GM10266 (cell line): ENCODE measurements around the gene ZNF467.

ENCODE experiments used
- DNase-seq: peaks from one replicate; pipeline ENCODE4 v3.0.0; 2012; ENCODE audit errors: extremely low spot score
- CTCF ChIP-seq: IDR thresholded peaks from 2 replicates; pipeline ENCODE4 v1.5.1; 2012; ENCODE audit warnings: mild to moderate bottlenecking, low read depth; ENCODE audit not compliant: control insufficient read depth, insufficient read depth; ENCODE audit errors: missing control alignments

ZNF467 gene

GRCh38 chr7:149727899-149728476, 45.4 kb downstream of the ZNF467 start:
- TF ChIP-seq CTCF = no peak
- no peak for DNase-seq

- no peak for TF ChIP-seq CTCF
Observed at GRCh38 chr7:149727053-149727898, 46.1 kb downstream of the ZNF467 start.

GRCh38 chr7:149725916-149726315, 47.5 kb downstream of the ZNF467 start:
- TF ChIP-seq CTCF = no peak
- DNase-seq = no peak

More at GRCh38 chr7:149727053-149727898, 46.1 kb downstream of the ZNF467 start:
- DNase-seq = no peak

GRCh38 chr7:149725426-149725821, 48.0 kb downstream of the ZNF467 start:
- DNase-seq = no peak
- TF ChIP-seq CTCF = no peak

GRCh38 chr7:149724661-149725425, 48.5 kb downstream of the ZNF467 start:
- no peak for DNase-seq
- no peak for TF ChIP-seq CTCF

- TF ChIP-seq CTCF = no peak
- DNase-seq = no peak
Observed at GRCh38 chr7:149723795-149724495, 49.4 kb downstream of the ZNF467 start.
